ENCODE measurements around the gene FST.

DNA sequence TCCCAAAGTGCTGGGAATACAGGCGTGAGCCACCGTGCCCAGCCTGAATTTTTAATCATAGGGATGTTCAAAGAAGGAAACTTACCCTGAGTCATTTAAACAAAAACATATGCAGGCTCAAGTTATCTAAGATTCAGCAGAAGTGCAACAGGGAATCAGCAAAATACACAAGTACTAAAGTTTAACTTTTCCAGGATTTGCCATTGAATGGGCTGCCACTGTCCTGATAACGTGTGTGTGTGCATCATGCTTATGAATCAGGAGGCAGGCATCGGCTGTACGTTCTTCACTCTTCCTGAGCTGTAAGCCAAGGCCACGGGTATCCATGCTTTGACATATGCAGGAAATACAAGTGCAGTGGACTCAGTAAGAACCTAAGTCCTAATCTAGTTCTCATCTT lies 48.8 kb upstream of the FST start:
- TF ChIP-seq, protein P1, sequence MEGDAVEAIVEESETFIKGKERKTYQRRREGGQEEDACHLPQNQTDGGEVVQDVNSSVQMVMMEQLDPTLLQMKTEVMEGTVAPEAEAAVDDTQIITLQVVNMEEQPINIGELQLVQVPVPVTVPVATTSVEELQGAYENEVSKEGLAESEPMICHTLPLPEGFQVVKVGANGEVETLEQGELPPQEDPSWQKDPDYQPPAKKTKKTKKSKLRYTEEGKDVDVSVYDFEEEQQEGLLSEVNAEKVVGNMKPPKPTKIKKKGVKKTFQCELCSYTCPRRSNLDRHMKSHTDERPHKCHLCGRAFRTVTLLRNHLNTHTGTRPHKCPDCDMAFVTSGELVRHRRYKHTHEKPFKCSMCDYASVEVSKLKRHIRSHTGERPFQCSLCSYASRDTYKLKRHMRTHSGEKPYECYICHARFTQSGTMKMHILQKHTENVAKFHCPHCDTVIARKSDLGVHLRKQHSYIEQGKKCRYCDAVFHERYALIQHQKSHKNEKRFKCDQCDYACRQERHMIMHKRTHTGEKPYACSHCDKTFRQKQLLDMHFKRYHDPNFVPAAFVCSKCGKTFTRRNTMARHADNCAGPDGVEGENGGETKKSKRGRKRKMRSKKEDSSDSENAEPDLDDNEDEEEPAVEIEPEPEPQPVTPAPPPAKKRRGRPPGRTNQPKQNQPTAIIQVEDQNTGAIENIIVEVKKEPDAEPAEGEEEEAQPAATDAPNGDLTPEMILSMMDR (IDR thresholded peaks at IDR 0.05): no peak
- TF ChIP-seq POLR2A (IDR thresholded peaks at IDR 0.05): no peak

Measured in prostate gland (tissue), 2 donors.